ENCODE results near the gene KLHDC1.
"Not testable (repeated sequence)": the region's sequence is repeated elsewhere in the genome, so short reads cannot be mapped to it uniquely, and the experiment has no call there.

Gene KLHDC1

GRCh38 chr14:49732896-49733295 is 40.0 kb downstream of the KLHDC1 start:
- Histone ChIP-seq H3K27me3 (ENCODE audit: insufficient read depth, low read length) (no peaks in the 10 kb centered on the region), H4K20me1 (ENCODE audit: insufficient read depth, low read length) (no peaks in the 10 kb centered on the region), H3K4me2 (ENCODE audit: low read length) (no peak overlapping the region), H3K79me2 (ENCODE audit: insufficient read depth, low read length) (no peaks in the 10 kb centered on the region), H3K9me2 (ENCODE audit: low read depth, low read length) (no peaks in the 10 kb centered on the region), H3F3A (ENCODE audit: insufficient read depth, low read length) (no peaks in the 10 kb centered on the region), H3K36me3 (ENCODE audit: insufficient read depth, low read length) (no peaks in the 10 kb centered on the region), H3K4me3 (ENCODE audit: low read depth, low read length, poor library complexity, severe bottlenecking) (no peak overlapping the region), H2AFZ (ENCODE audit: low read length) (no peak overlapping the region), H3K27ac (ENCODE audit: low read depth, low read length, poor library complexity, severe bottlenecking) (no peak overlapping the region), H3K9ac (ENCODE audit: low read length) (no peak overlapping the region), H3K9me3 (ENCODE audit: low read length) (no peaks in the 10 kb centered on the region), H3K4me1 (ENCODE audit: insufficient read depth, low read length, severe bottlenecking) (no peaks in the 10 kb centered on the region)
- TF ChIP-seq EZH2 (IDR thresholded peaks at IDR 0.05; ENCODE audit: borderline replicate concordance, low read length) (no peak), CTCF (IDR thresholded peaks at IDR 0.05; ENCODE audit: low read length) (no peak)

GRCh38 chr14:49733836-49734235 is 40.9 kb downstream of the KLHDC1 start:
- no peak for TF ChIP-seq EZH2 (IDR thresholded peaks at IDR 0.05; ENCODE audit: borderline replicate concordance, low read length)
- no peak for TF ChIP-seq CTCF (IDR thresholded peaks at IDR 0.05; ENCODE audit: low read length)
- Histone ChIP-seq H3K4me1 (ENCODE audit: insufficient read depth, low read length, severe bottlenecking) (no peaks in the 10 kb centered on the region), H3K79me2 (ENCODE audit: insufficient read depth, low read length) (no peaks in the 10 kb centered on the region), H3K4me2 (ENCODE audit: low read length) (no peak overlapping the region), H3K9ac (ENCODE audit: low read length) (no peak overlapping the region), H3K9me3 (ENCODE audit: low read length) (no peaks in the 10 kb centered on the region), H3F3A (ENCODE audit: insufficient read depth, low read length) (no peaks in the 10 kb centered on the region), H4K20me1 (ENCODE audit: insufficient read depth, low read length) (no peaks in the 10 kb centered on the region), H3K9me2 (ENCODE audit: low read depth, low read length) (no peaks in the 10 kb centered on the region), H2AFZ (ENCODE audit: low read length) (no peak overlapping the region), H3K27me3 (ENCODE audit: insufficient read depth, low read length) (no peaks in the 10 kb centered on the region), H3K4me3 (ENCODE audit: low read depth, low read length, poor library complexity, severe bottlenecking) (no peak overlapping the region), H3K27ac (ENCODE audit: low read depth, low read length, poor library complexity, severe bottlenecking) (no peak overlapping the region), H3K36me3 (ENCODE audit: insufficient read depth, low read length) (no peaks in the 10 kb centered on the region)

GRCh38 chr14:49735669-49736068 is 42.7 kb downstream of the KLHDC1 start:
- H2AFZ ChIP-seq (ENCODE audit: low read length); H3K4me3 ChIP-seq (ENCODE audit: low read depth, low read length, poor library complexity, severe bottlenecking); H3K36me3 ChIP-seq (ENCODE audit: insufficient read depth, low read length); H4K20me1 ChIP-seq (ENCODE audit: insufficient read depth, low read length); H3K9me3 ChIP-seq (ENCODE audit: low read length); H3K9me2 ChIP-seq (ENCODE audit: low read depth, low read length); H3K27ac ChIP-seq (ENCODE audit: low read depth, low read length, poor library complexity, severe bottlenecking); H3K4me1 ChIP-seq (ENCODE audit: insufficient read depth, low read length, severe bottlenecking); H3K4me2 ChIP-seq (ENCODE audit: low read length); H3K27me3 ChIP-seq (ENCODE audit: insufficient read depth, low read length); H3K9ac ChIP-seq (ENCODE audit: low read length); H3K79me2 ChIP-seq (ENCODE audit: insufficient read depth, low read length); H3F3A ChIP-seq (ENCODE audit: insufficient read depth, low read length): not testable (repeated sequence)

GRCh38 chr14:49745191-49745590 is 52.3 kb downstream of the KLHDC1 start:
- no peaks in the 10 kb centered on the region for H3K79me2 ChIP-seq (ENCODE audit: insufficient read depth, low read length)
- no peaks in the 10 kb centered on the region for H3F3A ChIP-seq (ENCODE audit: insufficient read depth, low read length)
- H3K36me3 ChIP-seq (ENCODE audit: insufficient read depth, low read length), result no peaks in the 10 kb centered on the region
- no peak for TF ChIP-seq EZH2 (IDR thresholded peaks at IDR 0.05; ENCODE audit: borderline replicate concordance, low read length)
- TF ChIP-seq CTCF (IDR thresholded peaks at IDR 0.05; ENCODE audit: low read length), result no peak
- H3K4me2 ChIP-seq (ENCODE audit: low read length), result no peak overlapping the region
- no peaks in the 10 kb centered on the region for H3K27me3 ChIP-seq (ENCODE audit: insufficient read depth, low read length)
- no peak overlapping the region for H2AFZ ChIP-seq (ENCODE audit: low read length)
- no peaks in the 10 kb centered on the region for H3K9me2 ChIP-seq (ENCODE audit: low read depth, low read length)
- no peak overlapping the region for H3K4me3 ChIP-seq (ENCODE audit: low read depth, low read length, poor library complexity, severe bottlenecking)
- no peaks in the 10 kb centered on the region for H4K20me1 ChIP-seq (ENCODE audit: insufficient read depth, low read length)
- no peaks in the 10 kb centered on the region for H3K4me1 ChIP-seq (ENCODE audit: insufficient read depth, low read length, severe bottlenecking)
- H3K27ac ChIP-seq (ENCODE audit: low read depth, low read length, poor library complexity, severe bottlenecking), result no peak overlapping the region
- H3K9me3 ChIP-seq (ENCODE audit: low read length), result no peaks in the 10 kb centered on the region
- no peak overlapping the region for H3K9ac ChIP-seq (ENCODE audit: low read length)

GRCh38 chr14:49746476-49746875 is 53.6 kb downstream of the KLHDC1 start:
- H3K79me2 ChIP-seq (ENCODE audit: insufficient read depth, low read length); H3F3A ChIP-seq (ENCODE audit: insufficient read depth, low read length); H3K36me3 ChIP-seq (ENCODE audit: insufficient read depth, low read length); H3K9me3 ChIP-seq (ENCODE audit: low read length); H2AFZ ChIP-seq (ENCODE audit: low read length); H3K27me3 ChIP-seq (ENCODE audit: insufficient read depth, low read length); H3K4me1 ChIP-seq (ENCODE audit: insufficient read depth, low read length, severe bottlenecking); H3K4me3 ChIP-seq (ENCODE audit: low read depth, low read length, poor library complexity, severe bottlenecking); H4K20me1 ChIP-seq (ENCODE audit: insufficient read depth, low read length); H3K9ac ChIP-seq (ENCODE audit: low read length); H3K4me2 ChIP-seq (ENCODE audit: low read length); H3K9me2 ChIP-seq (ENCODE audit: low read depth, low read length); H3K27ac ChIP-seq (ENCODE audit: low read depth, low read length, poor library complexity, severe bottlenecking): not testable (repeated sequence)
